GM18870 (cell line): ENCODE measurements around the gene CRYBG2.

Experiments used
- ATAC-seq: cut with Tn5 transposase; IDR thresholded peaks from one replicate; pipeline ENCODE4 v1.9.1; 2021; ENCODE audit warnings: moderate library complexity; ENCODE audit not compliant: unreplicated experiment

The CRYBG2 gene

GRCh38 chr1:26282401-26282918 is 71.5 kb downstream of the CRYBG2 start:
- ATAC-seq = no peak

GRCh38 chr1:26281971-26282370 is 72.0 kb downstream of the CRYBG2 start:
- ATAC-seq = no peak

- no peak for ATAC-seq
Observed at GRCh38 chr1:26281091-26281958, 72.6 kb downstream of the CRYBG2 start.

DNA sequence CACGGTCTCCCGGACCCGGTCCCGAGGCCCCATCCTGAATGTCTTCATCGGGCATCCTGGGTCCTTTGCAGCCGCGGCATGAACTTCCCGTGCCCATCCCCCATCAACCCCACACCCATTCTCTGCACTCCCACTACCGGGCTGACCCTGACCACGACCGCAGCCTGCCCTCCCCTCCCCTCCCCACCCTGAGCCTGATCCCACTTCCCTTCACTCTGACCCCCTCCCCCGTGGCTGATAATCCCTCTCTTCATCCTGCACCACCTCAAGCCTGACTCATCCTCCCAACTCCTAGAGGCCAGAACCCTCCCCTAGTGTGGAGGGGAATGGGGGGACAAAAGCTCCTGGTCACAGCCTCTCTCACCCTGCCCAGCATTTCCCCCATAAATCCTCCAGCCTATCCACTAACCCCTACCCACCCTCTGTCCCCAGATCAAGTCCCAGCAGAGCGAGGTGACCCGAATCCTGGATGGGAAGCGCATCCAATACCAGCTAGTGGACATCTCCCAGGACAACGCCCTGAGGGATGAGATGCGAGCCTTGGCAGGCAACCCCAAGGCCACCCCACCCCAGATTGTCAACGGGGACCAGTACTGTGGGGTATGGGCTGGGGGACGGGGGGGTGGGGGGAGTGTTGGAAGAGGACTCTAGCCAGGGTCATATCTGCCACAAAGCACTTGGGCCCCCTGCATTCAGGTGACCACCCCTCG is 73.4 kb downstream of the CRYBG2 start:
- ATAC-seq = no peak

- no peak for ATAC-seq
Observed at GRCh38 chr1:26279456-26280332, 74.2 kb downstream of the CRYBG2 start, which contains the start of gene SH3BGRL3. Gene SH3BGRL3, plus strand, starts transcription at chr1:26280086. Its CDS starts 70 bp downstream, at chr1:26280156.

- ATAC-seq = no peak
Observed at GRCh38 chr1:26278724-26279455, 75.0 kb downstream of the CRYBG2 start.

DNA sequence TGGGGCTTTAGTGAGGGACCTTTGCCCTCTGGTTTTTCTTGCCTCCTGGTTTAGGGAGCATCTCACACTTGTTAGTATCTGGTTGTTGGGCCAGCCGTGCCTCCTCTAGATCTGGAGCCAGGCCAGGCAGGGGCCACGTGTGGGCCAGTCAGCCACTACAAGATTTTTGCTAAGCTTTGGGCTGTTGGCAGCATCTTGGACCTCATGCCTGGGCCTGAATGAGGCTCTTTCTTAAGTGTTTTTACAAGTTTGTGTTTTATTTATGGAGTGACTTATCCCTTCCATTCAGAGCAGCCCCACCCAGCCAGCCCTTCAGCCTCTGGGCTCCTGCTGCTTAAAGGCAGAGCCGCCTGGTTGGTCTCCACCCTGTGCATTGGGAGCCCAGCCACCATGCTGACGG is 75.6 kb downstream of the CRYBG2 start:
- ATAC-seq = no peak

DNA sequence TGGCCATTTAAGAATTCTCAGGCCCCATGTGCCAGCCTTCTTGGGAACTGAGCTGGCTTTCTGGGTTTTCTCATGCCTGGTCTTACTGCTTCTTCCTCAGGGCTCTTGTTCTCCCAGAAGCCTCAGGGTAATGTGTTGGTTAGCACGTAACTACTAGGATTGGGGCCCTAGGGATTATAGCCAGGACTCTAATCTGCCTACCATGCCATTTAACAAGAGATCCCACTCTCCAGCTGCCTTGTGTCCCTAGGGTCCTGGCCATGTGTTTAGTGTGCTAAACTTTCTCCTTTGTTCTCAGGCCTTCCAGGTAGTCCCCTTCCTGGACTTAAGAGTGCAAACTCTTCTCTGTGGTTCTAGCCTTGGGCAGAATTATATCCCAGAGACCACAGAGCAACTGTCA is 76.2 kb downstream of the CRYBG2 start:
- no peak for ATAC-seq

DNA sequence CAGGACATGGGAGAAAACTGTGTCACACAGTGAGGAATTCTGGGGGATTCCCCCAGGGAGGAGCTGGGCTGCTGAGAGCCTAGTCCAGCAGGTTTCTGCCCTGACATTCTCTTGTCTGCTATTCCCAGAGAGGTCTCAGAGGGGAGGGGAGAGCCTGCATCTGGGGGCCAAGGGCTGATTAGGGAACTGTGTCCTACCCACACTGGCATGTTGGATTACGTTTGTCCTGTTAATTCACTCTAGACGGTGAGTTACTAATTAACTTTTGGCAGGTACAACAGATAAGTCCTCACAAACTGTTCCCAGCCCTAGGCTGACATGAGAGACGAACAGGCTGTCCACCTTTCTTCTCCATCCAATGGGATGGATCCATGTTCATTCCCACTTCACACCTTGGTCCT is 76.7 kb downstream of the CRYBG2 start:
- ATAC-seq = no peak

DNA sequence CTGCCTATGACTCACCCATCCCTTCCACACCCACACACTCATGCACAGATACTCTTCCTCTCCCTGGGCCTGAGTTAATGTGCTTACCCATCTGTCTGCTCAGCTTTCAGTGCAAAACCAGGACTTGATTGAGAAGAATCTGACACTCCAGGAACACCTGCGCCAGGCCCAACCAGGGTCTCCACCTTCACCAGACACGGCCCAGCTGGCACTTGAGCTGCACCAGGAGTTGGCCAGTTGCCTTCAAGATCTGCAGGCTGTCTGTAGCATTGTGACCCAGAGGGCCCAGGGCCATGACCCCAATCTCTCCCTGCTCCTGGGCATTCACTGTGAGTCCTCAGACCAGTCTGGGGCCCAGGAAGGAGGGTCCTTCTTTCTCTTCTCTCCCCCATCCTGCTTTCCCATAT is 77.5 kb downstream of the CRYBG2 start:
- no peak for ATAC-seq

DNA sequence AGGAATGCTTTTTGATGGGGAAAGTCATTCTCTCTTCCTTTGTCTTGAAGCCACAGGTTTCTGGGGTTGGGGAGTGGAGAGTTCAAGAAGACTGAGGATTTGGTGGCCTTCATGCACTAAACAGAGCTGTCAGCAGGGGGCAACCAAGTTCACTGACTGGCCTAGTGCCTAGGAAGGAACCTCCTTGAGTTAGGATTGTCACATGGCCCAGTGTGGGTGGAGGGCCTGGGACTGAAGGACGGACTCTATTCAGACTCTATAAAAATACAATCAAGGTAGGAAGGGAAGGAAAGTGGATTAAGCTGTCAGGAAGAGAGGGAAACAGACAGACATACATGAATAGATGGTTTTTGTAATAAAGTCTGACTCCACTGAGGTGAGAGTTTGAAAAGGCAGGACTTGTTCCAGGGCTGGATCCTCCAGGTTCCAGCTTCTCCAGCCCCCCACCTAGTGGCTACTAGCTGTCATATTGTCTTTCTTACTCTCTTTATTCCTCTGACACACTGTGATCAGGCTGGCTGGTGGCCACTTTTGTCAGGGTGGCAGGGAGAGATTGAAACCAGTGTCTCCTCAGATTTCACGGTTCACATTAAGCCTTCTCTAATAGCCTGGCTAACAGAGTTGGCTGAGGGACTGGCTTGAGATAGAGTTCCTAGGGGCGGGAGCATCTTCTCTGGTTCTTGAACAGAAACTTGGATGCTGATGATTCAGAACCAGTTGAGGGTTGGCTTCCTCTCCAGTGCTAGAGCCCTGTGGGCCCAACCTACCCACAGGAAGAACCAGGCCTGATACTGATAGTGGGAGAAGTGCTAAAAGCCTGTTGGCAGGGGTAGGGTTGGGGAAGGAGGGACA is 78.1 kb downstream of the CRYBG2 start:
- no peak for ATAC-seq

DNA sequence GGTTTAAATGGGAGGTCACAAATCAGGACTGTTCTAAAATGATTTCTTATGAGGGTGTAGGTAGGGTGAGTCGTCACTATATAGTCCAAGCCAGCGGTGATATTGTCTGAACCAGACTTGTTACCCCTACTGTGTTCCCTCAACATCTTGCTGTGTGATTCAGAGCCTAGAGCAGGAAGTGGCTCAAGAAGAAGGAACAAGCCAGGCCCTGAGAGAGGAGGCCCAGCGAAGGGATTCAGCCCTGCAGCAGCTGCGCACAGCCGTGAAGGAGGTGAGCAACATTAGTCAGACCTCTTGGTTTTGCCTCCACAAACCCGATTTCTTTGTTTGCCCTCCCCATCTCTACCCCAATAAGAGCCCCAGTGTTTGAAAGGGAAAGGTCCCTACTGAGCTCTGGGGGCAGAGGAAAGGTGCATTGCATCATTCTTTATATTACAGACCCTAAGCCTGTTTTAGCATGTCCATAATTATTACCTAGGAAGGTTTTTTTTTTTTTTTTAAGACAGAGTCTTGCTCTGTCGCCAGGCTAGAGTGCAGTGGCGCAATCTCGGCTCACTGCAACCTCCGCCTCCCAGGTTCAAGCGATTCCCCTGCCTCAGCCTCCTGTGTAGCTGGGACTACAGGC is 79.0 kb downstream of the CRYBG2 start:
- ATAC-seq = no peak
